ENCODE results near the gene MRPL37.

MRPL37 gene

DNA sequence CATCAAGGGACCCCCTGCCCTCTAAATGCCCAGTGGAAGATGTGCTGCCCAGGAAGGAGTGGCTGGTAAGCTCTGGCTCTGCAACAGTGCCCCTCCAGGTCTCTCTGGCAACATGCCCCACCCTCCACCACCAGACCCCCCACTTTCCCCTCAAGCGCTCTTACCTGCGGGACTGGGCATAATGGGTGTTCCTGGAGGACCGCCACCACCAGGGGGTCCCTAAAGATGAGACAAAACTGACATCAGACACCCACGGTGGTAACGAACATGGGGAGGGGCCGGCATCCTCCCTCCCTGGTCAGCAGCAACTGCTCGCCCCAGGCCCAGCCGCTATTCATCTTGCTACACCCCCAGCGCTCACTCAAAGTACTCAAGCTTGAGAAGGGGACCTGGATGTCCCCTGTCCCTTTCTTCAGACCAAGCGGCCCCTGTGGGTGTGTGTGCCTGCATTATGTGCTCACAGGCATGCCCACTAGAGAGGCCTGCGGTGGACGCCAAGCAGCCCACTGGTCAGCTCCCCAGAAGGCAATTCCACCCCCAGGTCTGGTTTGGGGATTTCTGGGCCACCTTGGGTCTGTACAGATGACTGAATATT, 40.9 kb downstream of the MRPL37 start:
- no peak for DNase-seq (ENCODE audit: low spot score)

DNA sequence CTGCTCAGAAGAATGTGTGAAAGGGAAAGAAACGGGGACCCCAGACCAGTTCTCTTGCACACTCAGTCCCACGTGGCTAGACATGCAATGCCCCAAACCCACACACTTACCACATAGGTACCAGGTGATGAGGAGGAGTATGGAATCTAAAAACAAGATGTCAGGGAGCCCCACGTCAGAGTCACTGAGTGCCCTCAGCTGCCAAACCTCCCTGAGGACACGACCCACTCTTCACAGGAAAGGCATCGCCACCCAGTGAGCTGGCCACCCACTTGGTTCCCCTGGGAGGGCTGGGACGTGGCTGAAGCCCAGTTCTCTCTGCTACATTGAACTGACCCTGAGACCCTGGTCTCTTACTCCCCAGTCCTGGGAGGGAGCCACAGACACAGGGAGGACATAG, 41.4 kb downstream of the MRPL37 start:
- no peak for DNase-seq (ENCODE audit: low spot score)

DNA sequence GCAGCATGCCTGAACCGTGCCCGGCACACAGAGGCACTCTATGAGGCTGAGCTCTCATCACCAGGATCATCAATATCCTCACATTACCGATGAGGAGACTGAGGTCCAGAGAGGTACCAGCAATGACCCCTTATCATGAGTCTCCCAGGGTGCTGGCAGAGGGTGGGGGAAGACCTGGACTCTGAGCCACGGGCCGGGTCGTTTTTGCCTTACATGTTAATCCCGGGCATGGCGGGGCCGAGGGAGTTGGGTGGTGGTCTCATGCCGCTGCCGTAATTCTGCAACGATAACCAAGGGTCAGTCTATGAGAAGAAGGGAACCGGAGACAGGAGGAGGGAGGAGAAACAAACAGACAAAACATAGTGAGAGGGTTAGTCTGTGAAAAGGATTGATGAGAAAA, 43.1 kb downstream of the MRPL37 start:
- no peak for DNase-seq (ENCODE audit: low spot score)

DNA sequence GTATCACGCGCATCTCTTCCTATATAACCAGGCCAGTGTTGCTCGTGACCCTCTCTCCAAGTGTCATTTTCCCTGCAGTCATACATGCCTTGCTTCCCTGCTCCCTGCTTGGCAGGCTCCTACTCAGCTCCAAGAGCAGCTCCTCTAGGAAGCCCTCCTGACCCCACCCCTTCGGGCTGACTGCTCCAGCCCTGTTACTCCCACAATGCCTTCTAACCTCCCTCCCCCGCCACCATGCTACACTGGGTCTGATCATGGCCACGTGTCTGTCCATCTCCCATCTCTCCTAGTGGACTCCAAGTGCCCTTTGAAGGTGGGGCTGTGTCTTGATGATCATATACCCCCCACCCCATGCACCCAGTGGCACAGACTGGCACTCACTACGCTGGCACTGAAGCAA, 44.7 kb downstream of the MRPL37 start:
- DNase-seq (ENCODE audit: low spot score), result no peak

DNA sequence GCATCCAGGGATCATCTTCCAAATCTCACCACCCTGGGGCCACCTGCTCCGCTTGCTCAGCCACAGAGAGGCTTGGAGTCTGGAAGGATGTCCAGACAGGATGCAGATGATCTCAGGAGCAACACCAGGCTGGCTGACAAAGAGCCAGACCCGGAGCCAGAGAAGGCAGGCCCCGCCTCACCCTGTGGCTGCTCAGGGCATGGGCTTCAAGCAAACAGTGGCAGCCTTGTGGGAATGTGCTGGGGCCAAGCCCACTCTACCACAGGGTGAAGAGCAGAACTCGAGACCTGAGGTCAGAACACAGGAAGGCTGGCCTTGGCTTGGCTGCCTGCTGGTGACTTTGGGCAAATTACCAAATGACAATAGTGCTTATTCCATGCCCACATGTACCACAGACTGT, 45.5 kb downstream of the MRPL37 start:
- no peak for DNase-seq (ENCODE audit: low spot score)

DNA sequence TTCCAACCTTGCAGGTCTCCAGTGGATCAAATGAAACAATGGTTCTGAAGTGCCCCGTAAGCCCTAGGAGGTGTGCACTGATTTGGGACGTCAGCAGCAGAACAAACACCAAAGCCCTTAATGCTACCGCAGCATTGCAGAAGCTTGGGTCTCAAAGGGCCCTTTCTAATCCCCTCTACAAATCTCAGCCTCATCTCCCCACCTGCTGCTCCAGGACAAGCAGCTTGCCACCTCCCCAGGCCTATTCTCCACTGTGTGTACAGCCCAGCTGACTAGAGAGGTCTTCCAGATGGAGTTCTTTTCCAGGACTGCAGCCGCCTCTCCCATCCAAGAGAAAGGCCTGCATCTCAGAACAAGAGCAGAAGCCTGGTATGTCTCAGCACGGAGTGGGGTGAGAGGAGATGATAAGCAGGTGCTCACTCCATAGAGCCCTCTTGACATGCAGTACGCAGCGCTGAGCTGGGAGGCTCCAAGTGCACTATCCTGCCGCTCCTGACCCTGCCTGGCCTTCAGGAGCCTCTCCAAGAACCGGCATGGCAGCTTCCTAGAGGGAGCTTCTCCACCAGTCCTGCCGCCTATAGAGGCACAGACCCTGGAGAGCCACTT, 46.3 kb downstream of the MRPL37 start:
- DNase-seq (ENCODE audit: low spot score), result no peak

DNA sequence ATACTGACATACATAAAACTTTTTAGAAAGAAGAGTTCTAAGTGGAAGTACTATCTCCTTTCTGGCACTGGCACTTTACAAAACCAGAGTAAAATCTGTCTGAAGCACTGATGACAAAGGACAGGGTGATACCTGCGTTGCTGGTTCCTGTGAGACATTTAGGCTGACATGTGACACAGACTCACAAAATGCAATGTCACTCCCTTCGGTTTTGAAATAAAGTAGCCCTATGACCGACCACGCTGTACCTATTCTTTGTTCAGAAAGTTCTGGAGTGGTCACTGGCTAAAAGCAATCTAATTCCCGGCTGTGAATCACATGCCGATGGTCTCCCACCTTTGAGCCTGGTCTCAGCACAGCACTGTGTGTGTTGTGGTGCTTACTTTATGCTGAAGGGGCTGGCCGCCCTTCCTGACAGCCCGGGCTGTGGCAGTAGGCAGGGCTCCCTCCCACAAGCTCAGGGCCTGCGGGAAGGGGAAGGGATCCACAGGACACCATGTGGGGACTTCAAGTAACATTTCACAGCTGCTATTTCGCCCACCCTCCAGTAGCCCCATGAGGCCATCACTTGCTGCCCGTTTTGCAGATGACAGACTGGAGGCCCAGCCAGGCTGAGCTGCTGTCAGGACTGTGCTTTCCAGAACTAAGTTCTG, 48.0 kb downstream of the MRPL37 start:
- no peak for DNase-seq (ENCODE audit: low spot score)

DNA sequence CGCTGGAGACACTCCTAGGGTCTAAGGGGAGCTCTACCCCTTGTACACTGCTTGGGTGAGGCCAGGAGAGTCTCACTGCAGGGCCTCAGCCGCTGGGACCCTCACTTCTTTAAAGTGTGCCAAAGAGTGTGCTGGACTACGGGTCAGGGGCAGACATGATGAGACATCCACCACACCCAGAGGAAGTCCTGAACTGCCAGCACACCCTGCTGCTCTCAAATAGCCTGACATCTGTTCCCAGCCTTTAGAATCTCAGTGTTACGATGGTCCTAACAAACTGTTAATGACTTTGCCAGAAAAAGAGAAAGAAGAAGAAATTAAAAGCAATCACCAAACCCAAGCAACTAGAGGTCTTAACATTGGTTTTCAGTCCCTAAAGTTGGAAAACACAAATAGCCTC, 49.0 kb downstream of the MRPL37 start:
- no peak for DNase-seq (ENCODE audit: low spot score)

DNA sequence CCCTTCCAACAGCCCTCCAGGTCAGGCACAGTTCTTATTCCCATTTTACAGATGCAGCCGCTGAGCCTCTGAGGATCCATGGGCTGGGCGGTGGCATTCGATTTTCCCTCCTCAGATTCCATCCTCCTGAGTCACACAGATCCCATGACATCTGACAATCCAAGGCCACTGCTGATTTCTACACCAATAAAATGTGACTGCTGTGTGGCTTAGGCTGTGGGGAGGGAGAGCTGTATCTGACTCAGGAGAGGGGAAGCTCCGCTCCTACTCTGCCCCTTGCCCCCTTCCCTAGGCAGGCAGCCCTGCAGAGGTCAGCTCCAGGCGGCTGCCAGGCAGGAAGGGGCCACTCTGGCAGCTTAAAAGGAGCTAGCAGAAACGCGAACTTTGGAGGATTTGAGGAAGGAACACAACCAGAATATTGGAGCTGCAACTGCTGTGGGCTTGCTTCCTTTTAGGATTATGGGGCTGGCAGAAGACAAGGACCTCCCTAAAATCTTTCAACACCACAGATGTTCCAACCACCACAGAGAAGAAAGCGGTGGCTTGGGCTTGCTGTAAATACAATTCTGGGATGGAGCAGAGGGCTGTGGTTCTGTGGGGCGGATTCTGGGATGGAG, 50.0 kb downstream of the MRPL37 start:
- no peak for DNase-seq (ENCODE audit: low spot score)

DNA sequence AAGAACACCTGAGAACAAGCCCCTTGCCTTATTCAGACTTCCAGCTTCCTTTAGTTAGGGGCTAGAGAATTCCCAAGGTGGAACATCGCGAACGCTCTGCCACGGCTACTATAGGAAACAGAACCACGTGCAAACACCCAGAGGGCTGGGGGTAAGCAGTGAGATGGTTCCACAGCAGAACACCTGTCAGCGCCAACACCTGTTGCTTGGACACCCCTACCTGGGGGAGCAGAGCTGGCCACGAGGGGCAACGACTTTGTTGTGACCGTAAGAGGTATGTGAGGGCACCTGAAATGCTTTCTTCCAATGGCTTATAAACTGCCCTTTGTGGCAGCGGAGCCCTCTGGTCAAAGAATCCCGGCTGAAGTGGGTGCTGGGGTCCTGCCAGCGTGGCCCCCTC, 50.7 kb downstream of the MRPL37 start:
- no peak for DNase-seq (ENCODE audit: low spot score)

DNA sequence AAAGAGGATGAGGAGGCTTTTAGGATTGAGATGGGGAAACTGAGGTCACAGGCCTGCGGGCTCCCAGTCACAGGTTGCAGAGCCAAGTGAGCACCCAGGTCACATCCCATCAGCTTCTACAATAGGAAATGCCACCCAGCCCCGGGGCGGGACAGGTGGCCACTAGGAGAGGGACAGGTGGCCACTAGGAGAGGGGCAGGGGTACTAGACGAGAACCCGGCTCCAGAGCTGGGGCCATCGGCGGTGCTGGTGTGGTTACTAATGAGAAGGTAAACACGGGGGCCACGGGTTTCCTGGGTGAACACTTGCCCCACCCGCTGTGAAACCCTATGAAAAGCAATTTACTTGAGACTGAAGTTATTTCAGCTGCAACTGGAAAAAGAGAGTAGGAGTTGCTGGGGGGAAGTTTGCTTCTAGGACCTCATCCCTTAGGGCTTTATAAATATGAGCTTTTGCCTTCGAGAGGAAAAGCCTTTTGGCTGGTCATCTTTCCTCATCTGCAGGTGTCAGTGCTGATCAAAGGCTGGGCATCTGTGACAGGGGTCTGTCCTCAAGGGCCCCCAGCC, 52.5 kb downstream of the MRPL37 start:
- no peak for DNase-seq (ENCODE audit: low spot score)

DNA sequence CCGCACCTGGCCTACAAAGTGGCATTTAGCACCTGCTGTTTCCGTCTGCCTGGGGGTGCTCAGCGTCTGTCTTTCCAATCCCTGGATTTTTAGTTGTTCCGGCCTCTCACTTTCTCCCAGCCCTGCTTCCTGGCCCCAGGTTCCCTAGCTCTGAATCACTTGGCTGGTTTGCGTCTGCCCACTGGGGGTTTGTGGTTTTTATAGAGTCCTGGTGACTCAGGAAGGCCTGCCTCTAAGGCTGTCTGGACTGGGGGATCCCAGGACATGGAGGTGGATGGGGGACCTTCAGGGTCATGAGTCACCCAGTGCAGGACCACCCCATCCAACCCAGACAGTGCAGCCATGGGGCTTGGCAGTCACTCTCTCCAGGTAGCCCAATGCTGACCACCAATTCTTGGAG, 53.5 kb downstream of the MRPL37 start:
- no peak for DNase-seq (ENCODE audit: low spot score)

DNA sequence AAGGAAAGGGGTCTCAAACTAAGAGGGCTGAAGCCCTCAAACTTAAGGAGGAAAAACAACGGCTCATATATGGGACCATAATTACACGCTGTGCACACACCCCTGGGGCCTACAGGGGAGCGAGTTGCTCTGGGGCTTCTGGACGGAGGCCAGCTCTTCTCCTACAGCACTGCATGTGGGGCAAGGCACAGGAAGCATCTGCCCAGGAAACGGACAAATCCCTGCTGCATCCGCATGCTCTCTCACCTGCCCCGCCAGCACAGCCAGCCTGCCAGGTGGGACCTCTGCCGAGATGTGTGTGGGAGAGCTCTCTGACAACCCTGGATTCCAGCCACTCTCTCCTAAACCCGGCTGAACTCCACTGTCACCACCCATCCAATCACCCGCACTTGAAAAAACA, 54.1 kb downstream of the MRPL37 start:
- no peak for DNase-seq (ENCODE audit: low spot score)

DNA sequence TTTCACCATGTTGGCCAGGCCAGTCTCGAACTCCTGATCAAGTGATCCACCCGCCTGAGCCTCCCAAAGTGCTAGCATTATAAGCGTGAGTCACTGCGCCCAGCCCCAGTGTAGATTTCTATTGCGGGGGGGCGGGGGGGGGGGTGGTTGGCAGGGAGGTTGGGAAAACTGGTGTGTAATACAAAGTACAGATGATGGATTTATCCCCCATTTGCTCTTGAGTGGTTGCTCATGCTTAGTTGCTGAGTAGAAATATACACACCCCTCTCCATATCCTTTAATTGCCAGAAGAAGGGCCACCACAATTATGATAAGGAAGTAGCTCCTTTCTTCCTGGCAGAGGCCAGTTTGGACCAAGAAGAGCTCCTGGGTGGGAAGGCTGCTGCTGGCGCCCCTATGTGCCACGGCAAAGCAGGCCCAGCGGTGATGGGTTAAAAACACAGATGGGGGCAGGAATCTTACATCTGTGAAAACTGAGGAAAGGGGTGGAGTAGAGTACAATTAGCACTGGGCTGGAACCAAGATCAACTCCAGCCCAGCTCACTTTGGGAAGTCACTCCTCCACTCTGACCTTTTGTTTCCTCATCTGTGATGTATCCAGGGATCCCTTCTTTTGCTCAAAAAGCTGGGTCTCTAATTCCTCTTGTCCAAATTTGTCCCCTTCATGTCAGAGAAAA, 55.2 kb downstream of the MRPL37 start:
- no peak for DNase-seq (ENCODE audit: low spot score)

DNA sequence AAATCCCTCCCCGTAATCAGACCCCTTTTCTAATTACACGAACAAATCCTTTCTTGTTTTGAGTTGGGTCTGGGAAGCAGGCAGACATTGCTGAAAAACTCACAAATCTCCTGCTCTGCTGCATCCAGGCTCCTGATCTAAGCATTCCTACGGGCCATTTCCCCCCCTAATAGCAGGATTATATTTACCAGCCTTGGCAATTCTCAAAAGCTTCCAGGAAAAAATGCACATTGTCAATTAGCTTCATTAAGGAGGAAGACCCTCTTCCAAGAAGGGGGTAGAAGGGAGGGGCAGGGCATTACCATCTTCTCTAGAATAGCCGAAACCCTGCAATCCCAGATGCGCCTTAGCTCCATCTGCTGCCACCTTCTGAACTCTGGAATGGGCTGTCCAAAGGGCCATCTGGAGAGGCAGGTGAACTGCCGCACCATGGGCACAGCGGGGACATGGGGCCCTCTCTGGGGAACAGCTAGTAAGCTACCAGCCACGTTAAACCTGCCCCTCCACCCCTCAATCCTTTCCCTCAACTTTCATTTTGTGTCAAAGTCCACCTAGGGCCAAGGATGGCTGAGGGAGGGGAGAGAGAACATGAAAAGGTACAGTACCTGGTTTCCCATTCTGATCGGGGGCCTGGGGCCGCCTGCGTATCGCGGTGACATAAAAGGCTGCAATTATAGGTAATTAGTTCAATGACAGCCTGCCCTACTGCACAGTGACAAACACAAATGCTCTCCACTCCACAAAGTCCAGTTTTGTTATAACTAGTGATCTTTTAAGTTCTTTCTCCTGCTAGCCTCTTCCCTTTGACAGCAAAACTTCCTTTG, 56.8 kb downstream of the MRPL37 start:
- DNase-seq (ENCODE audit: low spot score), result no peak

DNA sequence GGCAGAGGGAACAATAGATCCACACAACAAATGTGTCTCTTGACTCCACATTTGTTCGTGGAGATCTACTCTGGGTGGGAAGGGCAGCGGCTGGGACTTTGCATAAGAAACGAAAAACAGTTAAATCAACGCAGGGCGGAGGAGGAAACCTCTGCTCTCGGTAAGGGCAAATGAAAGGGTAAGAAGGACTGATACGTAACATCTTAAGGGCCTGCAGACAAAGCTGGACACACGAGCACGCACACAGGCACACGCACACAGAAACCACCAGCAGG, 57.3 kb downstream of the MRPL37 start:
- DNase-seq (ENCODE audit: low spot score), result no peak

DNA sequence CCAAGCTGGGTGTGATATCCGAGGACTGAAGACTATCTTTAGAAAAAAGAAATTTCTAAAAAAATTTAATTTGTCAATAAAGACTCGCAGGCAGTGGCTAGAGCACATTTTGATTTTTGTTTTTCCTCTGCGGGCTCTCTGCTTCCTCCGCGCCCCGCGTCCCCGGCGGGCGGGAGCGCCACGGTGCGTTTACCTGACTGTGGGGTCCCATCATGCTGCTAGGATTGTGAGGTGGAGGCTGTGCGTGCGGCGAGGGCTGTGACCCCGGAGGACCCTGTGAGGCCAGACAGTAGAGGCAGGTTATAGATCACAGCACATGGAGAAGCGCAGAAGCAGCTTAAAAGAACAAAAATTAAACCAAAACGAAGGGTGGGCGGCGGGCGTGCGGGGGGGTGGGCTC, 57.9 kb downstream of the MRPL37 start:
- no peak for DNase-seq (ENCODE audit: low spot score)

DNA sequence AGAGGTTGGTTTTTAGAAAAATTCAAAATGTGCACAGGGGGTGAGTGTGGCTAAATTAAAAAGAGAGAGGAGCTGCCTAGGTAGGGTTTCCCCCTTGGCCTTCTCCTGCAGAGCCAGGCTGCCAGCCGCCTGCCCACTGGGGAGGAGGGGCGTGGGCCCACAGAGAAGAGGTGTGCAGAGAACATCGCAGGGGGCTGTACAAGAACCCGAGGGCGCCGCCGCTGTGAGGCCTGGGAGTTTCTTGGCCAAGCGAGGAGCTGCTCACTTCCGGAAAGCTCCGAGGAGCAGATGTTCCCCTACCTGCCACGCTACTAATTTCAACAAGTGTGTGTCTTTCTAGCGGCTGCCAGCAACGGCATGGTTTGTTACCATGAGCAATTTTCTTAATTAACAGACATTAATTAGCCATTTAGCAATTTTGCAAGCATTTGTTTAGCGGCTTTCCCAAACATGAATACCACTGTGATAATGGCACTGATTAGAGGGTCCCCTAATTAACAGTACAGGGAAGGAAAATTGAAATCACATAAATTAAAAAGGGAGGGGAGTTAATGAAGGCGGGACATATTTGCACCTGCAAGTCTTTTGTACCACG, 59.7 kb downstream of the MRPL37 start:
- DNase-seq (ENCODE audit: low spot score), result no peak

DNA sequence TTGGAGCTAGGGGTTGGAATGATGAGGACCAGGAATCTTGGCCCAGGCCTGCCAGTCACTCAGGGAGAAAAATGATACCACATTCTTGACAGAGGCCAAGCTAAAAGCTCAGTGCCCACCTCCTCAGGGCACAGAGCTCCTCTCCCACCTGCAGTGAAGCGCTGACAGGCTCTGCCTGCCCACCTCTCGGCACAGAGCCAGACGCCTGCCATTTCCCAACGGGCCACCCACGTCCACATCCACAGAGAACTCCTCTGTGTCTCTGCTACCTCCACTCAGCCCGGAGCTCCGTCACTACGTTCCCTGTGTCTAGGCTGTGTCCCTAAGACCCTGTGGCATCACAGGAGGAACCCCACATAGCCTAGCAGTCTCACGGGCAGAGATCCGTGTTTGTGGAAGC, 60.8 kb downstream of the MRPL37 start:
- no peak for DNase-seq (ENCODE audit: low spot score)

DNA sequence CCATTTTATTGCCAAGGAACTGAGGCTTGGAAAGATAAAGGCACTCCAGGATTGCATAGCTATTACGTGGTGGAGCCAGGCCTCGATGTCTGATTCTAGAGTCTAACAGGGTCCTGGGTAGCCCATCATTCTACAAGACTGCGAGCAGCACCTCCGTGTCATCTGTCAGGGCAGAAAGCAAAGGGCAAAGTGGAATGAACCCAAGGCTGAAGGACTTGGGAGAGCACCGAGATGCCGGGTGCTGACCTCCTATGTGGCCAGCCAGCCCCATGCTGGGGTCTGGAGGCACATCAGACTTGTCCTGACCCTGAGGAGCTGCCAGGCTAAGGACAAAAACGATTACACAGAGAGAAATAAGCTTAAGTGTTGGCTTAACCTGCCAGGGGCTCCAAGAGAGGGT, 62.3 kb downstream of the MRPL37 start:
- no peak for DNase-seq (ENCODE audit: low spot score)

DNA sequence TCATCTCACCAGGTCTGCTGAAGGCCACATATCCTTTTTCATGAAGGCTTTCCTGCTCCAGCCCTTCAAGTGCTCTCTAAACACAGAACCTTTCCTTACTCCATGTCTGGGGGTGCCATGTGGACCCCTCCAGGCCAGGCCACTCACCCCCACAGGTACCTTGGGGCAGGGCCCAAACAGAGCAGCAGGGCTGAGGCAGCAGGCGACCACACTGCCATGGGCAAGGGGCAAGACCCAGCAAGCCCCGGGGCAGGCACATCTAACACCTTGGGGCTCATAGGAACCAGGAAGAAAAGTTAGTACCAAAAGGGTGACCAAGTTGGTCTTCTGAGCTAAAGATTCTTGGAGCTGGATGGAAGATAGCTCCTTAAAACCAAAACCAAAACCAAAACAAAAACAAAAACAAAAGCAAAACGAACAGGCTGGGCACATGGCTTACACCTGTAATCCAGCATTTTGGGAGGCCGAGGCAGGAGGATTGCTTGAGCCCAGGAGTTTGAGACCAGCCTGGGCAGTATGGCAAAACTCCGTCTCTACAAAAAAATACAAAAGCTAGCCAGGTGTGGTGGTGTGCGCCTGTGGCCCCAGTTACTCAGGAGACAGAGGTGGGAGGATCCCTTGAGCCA, 63.7 kb downstream of the MRPL37 start:
- DNase-seq (ENCODE audit: low spot score), result no peak
